ENCODE results near the gene GOLPH3.
"Not testable (repeated sequence)": the region's sequence is repeated elsewhere in the genome, so short reads cannot be mapped to it uniquely, and the experiment has no call there.

GOLPH3 gene

GRCh38 chr5:32130865-32131264, 43.3 kb downstream of the GOLPH3 start:
- H3K4me3 ChIP-seq (ENCODE audit: low read depth, low read length), result no peak overlapping the region
- TF ChIP-seq CTCF (IDR thresholded peaks at IDR 0.05; ENCODE audit: control insufficient read depth, extremely low read depth, insufficient read depth), result no peak
- no peak for DNase-seq (ENCODE audit: low read depth)

GRCh38 chr5:32129074-32129598, 45.0 kb downstream of the GOLPH3 start:
- TF ChIP-seq CTCF (IDR thresholded peaks at IDR 0.05; ENCODE audit: control insufficient read depth, extremely low read depth, insufficient read depth), result no peak
- peak; percentile 63 for DNase-seq (ENCODE audit: low read depth)
- peak overlapping the region; percentile 45 for H3K4me3 ChIP-seq (ENCODE audit: low read depth, low read length)

- TF ChIP-seq CTCF (IDR thresholded peaks at IDR 0.05; ENCODE audit: control insufficient read depth, extremely low read depth, insufficient read depth), result no peak
- no peak overlapping the region for H3K4me3 ChIP-seq (ENCODE audit: low read depth, low read length)
- no peak for DNase-seq (ENCODE audit: low read depth)
Observed at GRCh38 chr5:32127711-32128110, 46.4 kb downstream of the GOLPH3 start.

GRCh38 chr5:32126691-32127090, 47.4 kb downstream of the GOLPH3 start:
- TF ChIP-seq CTCF (IDR thresholded peaks at IDR 0.05; ENCODE audit: control insufficient read depth, extremely low read depth, insufficient read depth), result no peak
- DNase-seq (ENCODE audit: low read depth), result peak; percentile 38

GRCh38 chr5:32123889-32124676, 50.0 kb downstream of the GOLPH3 start:
- no peak for TF ChIP-seq CTCF (IDR thresholded peaks at IDR 0.05; ENCODE audit: control insufficient read depth, extremely low read depth, insufficient read depth)
- DNase-seq (ENCODE audit: low read depth), result no peak
- no peak overlapping the region for H3K4me3 ChIP-seq (ENCODE audit: low read depth, low read length)

More at GRCh38 chr5:32126691-32127090, 47.4 kb downstream of the GOLPH3 start:
- no peak overlapping the region for H3K4me3 ChIP-seq (ENCODE audit: low read depth, low read length)

- no peak for TF ChIP-seq CTCF (IDR thresholded peaks at IDR 0.05; ENCODE audit: control insufficient read depth, extremely low read depth, insufficient read depth)
- no peak for DNase-seq (ENCODE audit: low read depth)
- H3K4me3 ChIP-seq (ENCODE audit: low read depth, low read length), result no peak overlapping the region
Observed at GRCh38 chr5:32123058-32123805, 50.9 kb downstream of the GOLPH3 start.

GRCh38 chr5:32118922-32119321, 55.2 kb downstream of the GOLPH3 start:
- not testable (repeated sequence) for H3K4me3 ChIP-seq (ENCODE audit: low read depth, low read length)

More at GRCh38 chr5:32118922-32119321, 55.2 kb downstream of the GOLPH3 start:
- not testable (repeated sequence) for DNase-seq (ENCODE audit: low read depth)
